ACC112 (cell line): ENCODE measurements around the gene AGAP1.

ENCODE experiments used
- H2AFZ ChIP-seq: fragments of 200-600 bp; sonication (generic); one replicate; pipeline ENCODE4 v1.6.0; 2017; ENCODE audit warnings: antibody characterized with exemption, low read length; ENCODE audit not compliant: unreplicated experiment
- H3K27ac ChIP-seq: fragments of 200-600 bp; sonication (generic); 2 replicates; pipeline ENCODE4 v1.5.1; 2014; ENCODE audit warnings: low read depth, mild to moderate bottlenecking, antibody characterized with exemption, low read length, moderate library complexity
- H3K27me3 ChIP-seq: fragments of 200-600 bp; sonication (generic); 2 replicates; pipeline ENCODE4 v1.6.1; 2014; ENCODE audit warnings: mild to moderate bottlenecking, antibody characterized with exemption, low read length, moderate library complexity, mixed read lengths; ENCODE audit not compliant: insufficient read depth
- H3K36me3 ChIP-seq: fragments of 200-600 bp; sonication (generic); 2 replicates; pipeline ENCODE4 v1.6.1; 2016; ENCODE audit warnings: mild to moderate bottlenecking, antibody characterized with exemption, low read length, moderate library complexity, mixed read lengths; ENCODE audit not compliant: insufficient read depth
- H3K4me1 ChIP-seq: fragments of 200-600 bp; sonication (generic); one replicate; pipeline ENCODE4 v1.6.1; 2016; ENCODE audit warnings: low read length, mixed read lengths; ENCODE audit not compliant: insufficient read depth, unreplicated experiment, control insufficient read depth
- H3K4me3 ChIP-seq: fragments of 200-600 bp; sonication (generic); 2 replicates; pipeline ENCODE4 v1.5.1; 2014; ENCODE audit warnings: mild to moderate bottlenecking, low read depth, low read length
- H3K79me2 ChIP-seq: fragments of 200-600 bp; sonication (generic); one replicate; pipeline ENCODE4 v1.6.0; 2016; ENCODE audit warnings: low read length; ENCODE audit not compliant: control insufficient read depth, unreplicated experiment, insufficient read depth

AGAP1 gene

DNA sequence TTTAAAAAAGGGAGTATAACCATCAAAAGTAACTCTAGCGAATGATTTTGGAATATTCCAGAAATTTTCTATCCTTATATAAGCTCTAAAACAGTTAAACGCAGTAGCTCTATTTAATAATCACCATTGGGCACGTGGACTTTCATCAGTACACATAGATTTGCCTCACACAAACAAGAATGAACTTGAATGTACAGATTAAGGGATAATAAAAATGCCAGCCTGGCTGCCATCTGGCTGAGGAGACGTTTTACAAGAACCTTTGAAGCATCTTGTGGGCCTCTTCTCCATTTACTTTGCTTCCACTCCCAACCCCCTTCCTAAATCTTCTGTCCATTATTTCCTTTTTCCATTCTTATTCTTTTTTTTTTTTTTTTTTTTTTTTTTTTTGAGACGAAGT lies 47.2 kb downstream of the AGAP1 start:
- peaks cover 72% of the 10 kb centered on the region for H3K79me2 ChIP-seq
- H3K27ac ChIP-seq = no peak overlapping the region
- no peaks in the 10 kb centered on the region for H3K36me3 ChIP-seq
- no peaks in the 10 kb centered on the region for H3K27me3 ChIP-seq
- H3K4me1 ChIP-seq = no peaks in the 10 kb centered on the region
- no peak overlapping the region for H2AFZ ChIP-seq
- H3K4me3 ChIP-seq = no peak overlapping the region

DNA sequence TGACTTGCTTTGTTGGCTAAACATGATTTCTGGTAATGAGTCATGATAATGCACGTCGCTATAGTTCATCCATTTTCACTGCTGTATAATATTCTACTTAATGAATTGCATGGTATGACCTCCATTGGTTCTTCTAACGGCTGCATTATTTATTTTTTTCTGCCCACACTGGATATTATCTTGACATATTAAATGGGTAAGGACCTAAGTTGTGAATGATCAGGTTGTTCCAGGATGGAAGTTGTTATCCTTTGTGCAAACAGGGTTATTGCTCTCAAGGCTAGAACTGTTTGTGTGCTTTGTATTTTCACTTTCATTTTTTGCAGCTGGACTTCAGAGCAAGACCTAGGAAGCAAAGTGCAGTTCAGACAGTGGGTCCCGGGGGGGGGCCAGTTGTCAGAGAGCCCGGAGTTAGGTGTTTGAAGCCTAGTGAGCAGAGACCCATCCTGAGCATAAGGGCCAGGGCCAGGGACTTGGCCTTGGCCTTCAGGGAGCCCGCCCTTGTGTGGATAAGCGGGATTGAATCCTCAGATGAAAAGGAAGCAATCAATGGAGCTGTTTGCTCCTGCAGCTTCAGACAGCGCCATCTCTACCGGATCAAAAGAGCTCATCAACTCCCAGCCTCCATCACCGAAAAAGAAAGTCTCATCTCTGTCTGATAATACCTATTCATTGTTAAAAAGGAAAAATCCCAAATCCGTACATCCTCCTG lies 48.2 kb downstream of the AGAP1 start:
- Histone ChIP-seq H3K36me3 (no peaks in the 10 kb centered on the region), H3K79me2 (peaks cover 72% of the 10 kb centered on the region), H3K27me3 (no peaks in the 10 kb centered on the region), H3K4me1 (no peaks in the 10 kb centered on the region), H2AFZ (no peak overlapping the region), H3K27ac (no peak overlapping the region), H3K4me3 (no peak overlapping the region)

DNA sequence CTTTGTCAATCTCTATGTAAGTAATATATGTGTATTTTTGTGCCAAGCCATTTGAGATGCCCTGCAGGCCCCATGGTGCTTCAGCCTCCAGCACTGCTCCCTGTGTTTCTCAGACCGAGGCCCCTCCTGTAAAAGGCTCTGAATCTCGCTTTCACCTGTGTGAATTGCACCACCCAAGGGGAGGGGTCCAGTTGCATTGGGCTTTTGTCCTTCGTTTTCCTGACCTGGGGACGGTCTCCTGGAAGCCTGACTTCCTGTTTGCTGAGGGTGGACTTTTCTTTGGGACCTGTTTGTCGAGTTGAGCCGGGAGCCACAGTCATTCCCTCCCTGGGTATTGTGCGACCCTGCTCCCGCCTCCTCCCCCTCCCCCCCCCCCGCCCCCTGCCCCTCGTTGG lies 48.9 kb downstream of the AGAP1 start:
- no peaks in the 10 kb centered on the region for H3K36me3 ChIP-seq
- no peak overlapping the region for H3K27ac ChIP-seq
- H3K4me1 ChIP-seq = no peaks in the 10 kb centered on the region
- no peaks in the 10 kb centered on the region for H3K27me3 ChIP-seq
- H3K4me3 ChIP-seq = no peak overlapping the region
- H2AFZ ChIP-seq = no peak overlapping the region
- peaks cover 64% of the 10 kb centered on the region for H3K79me2 ChIP-seq

DNA sequence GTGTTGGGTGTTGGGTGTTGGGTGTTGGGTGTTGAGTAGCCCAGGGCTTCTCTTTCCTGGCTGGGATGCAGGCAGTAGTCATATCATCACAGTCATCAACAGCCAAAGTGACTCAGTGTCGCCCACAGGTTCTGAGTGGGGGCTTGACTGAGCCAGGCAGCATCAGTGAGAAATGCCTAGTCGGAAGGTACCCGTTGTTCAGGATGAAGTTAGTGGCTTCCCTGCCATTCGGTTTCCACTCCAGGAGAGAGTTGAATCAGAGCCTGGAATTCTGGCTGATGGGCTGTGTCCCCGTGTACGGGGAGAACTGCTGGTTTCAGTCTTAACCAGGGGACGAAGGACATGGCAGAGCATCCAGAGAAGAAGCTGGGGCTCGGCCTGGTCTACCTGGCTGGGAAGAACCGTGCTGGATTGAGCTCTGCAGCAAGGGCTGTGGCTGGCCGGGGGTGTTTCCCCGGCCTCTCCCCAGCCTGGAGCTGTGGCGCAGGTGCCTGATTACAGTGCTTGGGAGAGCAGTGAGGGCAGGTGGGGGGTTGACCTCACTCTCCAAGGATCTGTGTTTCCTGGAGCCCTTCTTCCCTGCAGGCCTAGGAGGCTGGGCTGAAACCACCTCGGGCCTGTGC lies 49.4 kb downstream of the AGAP1 start:
- peaks cover 63% of the 10 kb centered on the region for H3K79me2 ChIP-seq
- no peaks in the 10 kb centered on the region for H3K36me3 ChIP-seq
- no peak overlapping the region for H2AFZ ChIP-seq
- no peaks in the 10 kb centered on the region for H3K27me3 ChIP-seq
- no peak overlapping the region for H3K4me3 ChIP-seq
- H3K27ac ChIP-seq = no peak overlapping the region
- no peaks in the 10 kb centered on the region for H3K4me1 ChIP-seq

DNA sequence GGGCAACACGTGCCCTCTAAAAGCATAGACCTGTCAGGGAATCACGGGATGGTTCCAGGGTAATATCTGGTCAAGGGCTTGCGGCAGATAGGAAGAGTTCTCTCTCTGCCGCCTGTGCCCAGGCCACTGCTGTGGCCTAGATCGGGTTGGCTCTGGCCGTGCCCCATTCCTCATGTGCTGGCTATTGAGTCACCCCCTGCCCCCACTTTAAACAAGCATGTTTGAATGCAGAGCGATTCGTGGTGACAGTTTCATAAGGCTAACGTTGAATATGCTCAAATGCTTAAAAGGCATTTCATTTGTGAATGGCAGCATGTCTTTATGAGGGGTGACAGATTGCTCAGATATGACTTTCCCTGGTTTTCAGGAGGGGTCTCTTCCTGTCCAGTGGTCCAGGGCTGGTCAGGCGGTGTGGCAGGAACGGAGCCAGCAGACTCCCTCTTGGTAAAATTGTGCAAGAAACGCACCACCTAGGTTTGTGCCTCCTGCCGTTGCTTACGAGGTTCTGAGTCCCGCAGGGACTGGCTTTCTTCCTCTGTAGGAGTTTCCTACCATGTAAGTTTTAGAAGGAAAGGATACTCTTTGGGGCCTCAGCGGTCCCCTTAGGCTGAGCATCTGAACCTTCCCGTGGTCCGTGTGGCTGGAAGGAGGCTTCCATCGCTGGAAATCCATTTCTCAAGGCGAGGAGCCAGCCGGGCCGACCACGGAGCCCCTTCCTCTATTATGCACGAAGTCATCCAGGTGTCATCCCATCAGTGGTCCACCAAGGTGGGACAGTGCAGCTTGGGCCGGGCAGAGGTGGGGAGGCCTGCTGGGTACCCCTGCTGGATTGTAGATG lies 50.2 kb downstream of the AGAP1 start:
- Histone ChIP-seq H3K4me3 (no peak overlapping the region), H2AFZ (no peak overlapping the region), H3K27ac (no peak overlapping the region), H3K4me1 (no peaks in the 10 kb centered on the region), H3K79me2 (peaks cover 62% of the 10 kb centered on the region), H3K27me3 (no peaks in the 10 kb centered on the region), H3K36me3 (no peaks in the 10 kb centered on the region)

DNA sequence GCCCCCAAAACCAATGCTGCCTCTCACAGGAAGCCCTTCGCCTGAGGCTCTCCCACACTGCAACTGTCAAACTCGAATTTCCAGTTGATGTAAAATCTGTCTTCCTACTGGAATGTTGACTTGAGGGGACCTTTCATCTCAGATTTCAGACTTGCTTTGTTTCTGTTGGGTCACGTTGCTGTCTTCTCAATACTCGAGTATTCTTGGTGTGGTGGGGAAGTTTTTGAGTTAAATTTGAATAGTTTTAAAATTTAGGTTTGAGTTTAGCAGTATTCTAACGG lies 50.8 kb downstream of the AGAP1 start:
- no peaks in the 10 kb centered on the region for H3K36me3 ChIP-seq
- H3K27ac ChIP-seq = no peak overlapping the region
- H2AFZ ChIP-seq = no peak overlapping the region
- no peaks in the 10 kb centered on the region for H3K27me3 ChIP-seq
- H3K4me3 ChIP-seq = no peak overlapping the region
- H3K4me1 ChIP-seq = no peaks in the 10 kb centered on the region
- peaks cover 58% of the 10 kb centered on the region for H3K79me2 ChIP-seq

DNA sequence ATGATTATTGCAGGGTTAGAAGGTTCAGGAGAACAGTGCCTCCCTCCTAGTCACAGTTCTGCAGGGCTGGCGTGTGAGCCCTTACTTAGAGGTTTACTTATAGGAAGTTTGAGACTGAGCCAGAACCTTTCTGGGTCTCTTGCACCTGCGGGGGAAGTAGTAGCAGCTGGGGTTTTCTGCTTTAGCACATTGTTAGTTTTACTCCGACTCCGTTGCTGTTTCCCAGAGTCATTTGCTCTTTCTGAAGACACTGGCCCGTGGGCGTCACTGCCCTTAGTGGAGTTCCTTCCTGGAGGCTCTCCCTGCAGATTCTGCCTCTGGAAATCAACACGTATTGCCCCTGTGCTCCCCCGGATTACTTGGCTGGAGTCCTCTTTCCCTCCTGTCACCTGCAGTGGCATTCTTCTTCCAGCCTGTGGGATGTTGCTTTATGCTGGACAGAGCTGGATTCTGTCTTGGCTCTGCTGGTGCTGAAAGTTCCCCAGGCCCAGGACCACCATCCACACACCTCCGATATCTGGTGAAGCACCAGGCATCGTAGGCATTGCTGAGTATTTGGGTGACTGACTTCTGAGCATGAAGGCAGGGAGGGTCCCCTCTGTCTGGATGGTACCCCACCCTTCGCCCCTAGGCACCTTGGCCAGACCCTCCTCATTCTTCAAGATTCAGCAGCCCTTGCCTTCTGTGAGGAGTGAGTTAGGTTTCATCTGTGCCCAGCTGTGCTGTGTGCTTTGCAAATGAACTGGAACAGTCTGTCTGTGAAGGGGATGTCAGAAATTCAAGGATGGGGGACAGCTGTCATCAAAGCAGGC lies 51.7 kb downstream of the AGAP1 start:
- Histone ChIP-seq H3K36me3 (no peaks in the 10 kb centered on the region), H3K4me1 (no peaks in the 10 kb centered on the region), H3K4me3 (no peak overlapping the region), H3K79me2 (peaks cover 57% of the 10 kb centered on the region), H3K27ac (no peak overlapping the region), H3K27me3 (no peaks in the 10 kb centered on the region), H2AFZ (no peak overlapping the region)

DNA sequence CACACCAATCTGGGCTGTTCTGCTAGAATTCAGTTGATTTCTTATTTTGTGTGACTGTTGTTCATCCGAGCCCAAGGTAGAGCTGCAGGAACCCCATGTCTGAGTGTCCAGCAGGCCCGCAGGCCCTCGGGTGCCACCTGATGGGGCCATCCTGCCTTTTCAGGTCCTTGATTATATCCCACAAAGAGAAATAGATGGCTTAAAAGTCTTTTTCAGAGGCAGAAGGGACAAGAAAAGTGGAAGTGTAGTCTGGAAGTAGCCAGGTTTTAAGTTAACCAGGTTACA lies 52.2 kb downstream of the AGAP1 start:
- Histone ChIP-seq H3K36me3 (no peaks in the 10 kb centered on the region), H3K27me3 (no peaks in the 10 kb centered on the region), H3K27ac (no peak overlapping the region), H3K4me3 (no peak overlapping the region), H3K4me1 (no peaks in the 10 kb centered on the region), H2AFZ (no peak overlapping the region), H3K79me2 (peaks cover 53% of the 10 kb centered on the region)

DNA sequence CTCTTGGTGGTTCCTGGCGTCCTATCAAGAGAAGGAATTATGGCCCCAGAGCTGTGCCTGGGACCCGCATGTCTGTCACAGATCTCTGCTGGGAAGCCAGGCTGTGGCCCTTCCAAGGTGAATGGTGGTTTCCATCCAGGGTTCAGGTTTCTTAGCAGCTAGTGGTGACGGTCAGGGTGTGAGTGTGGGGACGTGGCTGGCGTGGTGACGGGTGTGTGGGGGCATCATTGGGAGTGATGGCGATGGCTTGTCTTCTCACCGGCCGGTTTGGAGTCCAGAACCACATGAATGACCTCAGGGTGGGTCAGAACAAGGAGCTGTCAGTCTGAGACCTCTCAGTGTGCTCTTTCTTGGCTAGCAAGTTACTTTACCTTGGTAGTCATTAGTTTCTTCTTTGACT lies 52.6 kb downstream of the AGAP1 start:
- Histone ChIP-seq H3K27me3 (no peaks in the 10 kb centered on the region), H2AFZ (no peak overlapping the region), H3K36me3 (no peaks in the 10 kb centered on the region), H3K4me3 (no peak overlapping the region), H3K79me2 (peaks cover 53% of the 10 kb centered on the region), H3K27ac (no peak overlapping the region), H3K4me1 (no peaks in the 10 kb centered on the region)

DNA sequence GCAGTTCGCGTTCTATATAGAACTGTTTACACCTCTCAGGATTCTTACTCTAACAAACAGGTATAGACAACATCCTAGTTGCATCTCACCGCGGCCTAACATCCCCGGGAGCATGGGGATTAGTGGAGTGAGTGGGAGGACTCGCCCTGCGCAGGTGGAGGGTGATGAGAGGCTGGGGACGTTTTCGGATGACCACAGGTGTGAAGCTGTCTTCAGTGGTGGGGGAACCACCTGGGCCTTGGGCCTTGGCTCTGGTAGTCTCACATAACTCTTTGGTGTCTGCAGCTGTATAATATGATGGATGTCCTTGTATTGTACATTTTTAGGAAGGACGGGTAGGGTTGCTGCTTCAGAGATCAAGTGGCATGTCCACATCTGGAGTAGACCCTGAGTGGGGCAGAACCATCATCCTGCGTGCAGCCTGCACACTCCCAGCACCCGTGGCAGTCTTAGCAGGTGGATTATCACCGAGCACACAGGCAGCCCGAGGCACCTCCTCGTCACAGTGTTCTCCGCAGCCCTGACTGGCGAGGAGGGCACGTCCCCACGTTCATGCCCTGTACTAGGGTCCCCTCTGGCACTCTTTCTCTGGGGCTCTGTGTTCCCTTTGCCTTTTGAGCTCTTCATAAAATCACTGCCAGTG lies 56.0 kb downstream of the AGAP1 start:
- Histone ChIP-seq H3K4me1 (no peaks in the 10 kb centered on the region), H3K27ac (no peak overlapping the region), H3K27me3 (no peaks in the 10 kb centered on the region), H2AFZ (no peak overlapping the region), H3K4me3 (no peak overlapping the region), H3K79me2 (peaks cover 56% of the 10 kb centered on the region), H3K36me3 (no peaks in the 10 kb centered on the region)
